NT2/D1 (cell line): ENCODE measurements around the gene EPB41L5.
A peak's percentile ranks its signal among the peaks of the same experiment; 100 is the strongest.

ENCODE experiments used
- DNase-seq: peaks from one replicate; pipeline ENCODE4 v3.0.0-alpha.2; 2011; ENCODE audit warnings: low read depth, low spot score
- H3K27me3 ChIP-seq: 2 replicates; pipeline ENCODE4 v1.6.0; 2011; ENCODE audit warnings: mild to moderate bottlenecking; ENCODE audit not compliant: insufficient read length, insufficient read depth
- H3K36me3 ChIP-seq: 2 replicates; pipeline ENCODE4 v1.6.1; 2011; ENCODE audit warnings: mild to moderate bottlenecking, low read length, mixed read lengths; ENCODE audit not compliant: insufficient read depth, insufficient read length
- H3K4me1 ChIP-seq: 2 replicates; pipeline ENCODE4 v1.5.1; 2011; ENCODE audit not compliant: insufficient read depth, insufficient read length
- H3K4me3 ChIP-seq: 2 replicates; pipeline ENCODE4 v1.5.1; 2011; ENCODE audit warnings: low read depth; ENCODE audit not compliant: insufficient read length
- H3K9ac ChIP-seq: 2 replicates; pipeline ENCODE4 v1.6.0; 2011; ENCODE audit warnings: low read depth; ENCODE audit not compliant: insufficient read length
- H3K9me3 ChIP-seq: 2 replicates; pipeline ENCODE4 v1.5.1; 2011; ENCODE audit warnings: mild to moderate bottlenecking, low read length; ENCODE audit not compliant: insufficient read depth
- SUZ12 ChIP-seq: IDR thresholded peaks from 2 replicates; pipeline ENCODE4 v1.6.1; 2011; ENCODE audit not compliant: insufficient read length, insufficient read depth; ENCODE audit errors: extremely low read depth
- YY1 ChIP-seq: IDR thresholded peaks from 2 replicates; pipeline ENCODE4 v1.6.1; 2011; ENCODE audit not compliant: insufficient read length, insufficient read depth
- ZNF274 ChIP-seq: IDR thresholded peaks from 2 replicates; pipeline ENCODE4 v1.6.1; 2011; ENCODE audit warnings: mild to moderate bottlenecking, low read depth, low read length

EPB41L5 gene

GRCh38 chr2:120210270-120210693 lies 197.4 kb downstream of the EPB41L5 start:
- no peaks in the 10 kb centered on the region for H3K27me3 ChIP-seq
- no peak for TF ChIP-seq ZNF274
- TF ChIP-seq SUZ12, result no peak
- H3K4me3 ChIP-seq, result no peak overlapping the region
- H3K9me3 ChIP-seq, result no peaks in the 10 kb centered on the region
- no peak for DNase-seq
- no peaks in the 10 kb centered on the region for H3K36me3 ChIP-seq
- H3K4me1 ChIP-seq, result peaks cover 8% of the 10 kb centered on the region
- H3K9ac ChIP-seq, result no peak overlapping the region

DNA sequence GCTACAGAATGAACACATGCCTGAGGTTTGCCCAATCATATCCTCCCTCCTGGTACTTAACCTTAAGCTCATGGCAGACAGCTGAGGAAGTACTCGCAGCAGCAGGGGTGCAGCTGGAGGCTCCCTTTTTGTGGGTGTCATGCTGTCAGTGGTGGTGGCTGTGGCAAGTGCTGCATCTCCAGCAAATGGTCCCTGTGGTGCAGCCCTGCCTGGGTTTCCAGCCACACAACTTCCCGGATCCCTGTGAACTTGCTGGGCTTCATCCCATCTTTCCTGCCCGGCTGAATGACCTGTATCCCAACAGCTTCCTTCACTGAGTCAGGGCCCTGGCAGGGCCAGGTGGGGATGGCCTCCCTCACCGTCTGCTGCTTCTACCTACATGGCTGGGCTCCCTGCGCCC lies 205.3 kb downstream of the EPB41L5 start:
- no peak overlapping the region for H3K4me3 ChIP-seq
- DNase-seq, result no peak
- no peak for TF ChIP-seq YY1
- no peak for TF ChIP-seq ZNF274
- TF ChIP-seq SUZ12, result no peak

DNA sequence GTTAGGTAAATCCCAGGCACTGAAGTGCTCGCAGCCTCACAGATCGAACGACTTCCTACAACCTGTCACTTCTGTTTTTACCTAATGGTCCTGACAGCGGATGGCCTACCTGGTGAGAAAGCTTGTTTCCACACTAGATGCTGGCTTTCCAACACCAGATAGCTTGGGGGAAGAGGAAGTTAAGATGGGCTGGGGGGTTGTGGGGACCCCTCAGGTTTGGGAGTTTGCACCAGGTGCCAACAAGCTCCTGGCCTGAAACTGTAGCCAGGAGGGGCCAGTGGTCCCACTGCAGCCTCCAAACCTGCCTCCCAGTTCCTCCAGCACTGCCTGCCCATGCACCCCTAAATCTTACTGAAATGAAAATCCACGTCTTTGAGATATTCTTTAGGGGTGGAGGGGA lies 206.4 kb downstream of the EPB41L5 start:
- Histone ChIP-seq H3K36me3 (peaks cover 37% of the 10 kb centered on the region), H3K9ac (no peak overlapping the region), H3K27me3 (peaks cover 7% of the 10 kb centered on the region), H3K4me3 (no peak overlapping the region), H3K9me3 (peaks cover 13% of the 10 kb centered on the region), H3K4me1 (peaks cover 11% of the 10 kb centered on the region)
- DNase-seq, result no peak
- no peak for TF ChIP-seq ZNF274
- TF ChIP-seq SUZ12, result no peak
- TF ChIP-seq YY1, result no peak

More for the DNA sequence above, 205.3 kb downstream of the EPB41L5 start:
- Histone ChIP-seq H3K9ac (no peak overlapping the region), H3K4me1 (peaks cover 6% of the 10 kb centered on the region), H3K36me3 (peaks cover 37% of the 10 kb centered on the region), H3K27me3 (no peaks in the 10 kb centered on the region), H3K9me3 (peaks cover 13% of the 10 kb centered on the region)

- TF ChIP-seq ZNF274 (no peak), SUZ12 (no peak), YY1 (no peak)
- Histone ChIP-seq H3K9me3 (peaks cover 13% of the 10 kb centered on the region), H3K27me3 (peaks cover 11% of the 10 kb centered on the region), H3K9ac (no peak overlapping the region), H3K36me3 (peaks cover 37% of the 10 kb centered on the region), H3K4me1 (peaks cover 13% of the 10 kb centered on the region), H3K4me3 (no peak overlapping the region)
- no peak for DNase-seq
These were observed 206.9 kb downstream of the EPB41L5 start for GRCh38 chr2:120219766-120220165.

DNA sequence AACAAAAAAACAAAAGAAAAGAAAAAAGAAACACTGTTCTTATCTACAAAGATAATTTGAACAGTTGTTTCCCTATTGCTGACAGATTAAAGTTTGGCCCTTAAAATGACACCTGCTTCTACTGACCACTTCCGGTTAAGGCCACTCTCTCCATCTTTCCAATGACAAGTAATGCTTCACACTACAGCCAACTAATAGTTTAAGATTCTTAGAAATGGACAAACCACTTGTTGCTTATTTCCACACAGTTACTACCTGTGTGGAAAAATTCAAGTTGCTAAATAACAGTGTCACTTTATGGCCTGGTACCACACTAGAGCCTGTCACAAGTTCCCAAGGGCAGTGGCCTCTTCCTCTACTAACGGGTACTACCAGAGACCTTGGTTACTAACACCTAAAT lies 207.9 kb downstream of the EPB41L5 start:
- no peak for DNase-seq
- H3K9me3 ChIP-seq, result peaks cover 13% of the 10 kb centered on the region
- H3K4me1 ChIP-seq, result peaks cover 17% of the 10 kb centered on the region
- peaks cover 19% of the 10 kb centered on the region for H3K27me3 ChIP-seq
- H3K36me3 ChIP-seq, result peaks cover 37% of the 10 kb centered on the region
- no peak for TF ChIP-seq YY1
- no peak for TF ChIP-seq ZNF274
- no peak for TF ChIP-seq SUZ12
- no peak overlapping the region for H3K4me3 ChIP-seq
- no peak overlapping the region for H3K9ac ChIP-seq

DNA sequence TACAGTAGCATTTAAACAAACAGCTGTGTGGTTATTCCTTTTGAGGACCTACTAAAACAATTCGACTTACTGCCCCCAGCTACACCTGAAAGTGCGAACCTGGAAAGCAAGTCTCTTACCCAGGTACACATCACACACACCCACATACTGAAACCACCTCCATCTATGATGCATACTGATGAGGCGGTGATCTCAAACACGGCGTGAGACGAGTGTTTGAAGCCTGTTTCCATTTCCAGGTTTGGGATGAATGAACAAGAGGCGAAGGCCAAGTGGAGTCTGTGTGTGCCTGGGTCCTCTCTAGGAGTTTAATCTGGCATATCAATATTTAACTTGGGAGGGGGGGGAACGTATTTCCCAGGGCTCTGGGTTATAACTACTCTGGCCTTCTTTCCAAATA lies 208.7 kb downstream of the EPB41L5 start:
- Histone ChIP-seq H3K27me3 (peaks cover 20% of the 10 kb centered on the region), H3K9me3 (peaks cover 13% of the 10 kb centered on the region), H3K4me1 (peaks cover 17% of the 10 kb centered on the region), H3K36me3 (peaks cover 37% of the 10 kb centered on the region), H3K9ac (no peak overlapping the region), H3K4me3 (no peak overlapping the region)
- no peak for DNase-seq
- TF ChIP-seq YY1, result no peak

DNA sequence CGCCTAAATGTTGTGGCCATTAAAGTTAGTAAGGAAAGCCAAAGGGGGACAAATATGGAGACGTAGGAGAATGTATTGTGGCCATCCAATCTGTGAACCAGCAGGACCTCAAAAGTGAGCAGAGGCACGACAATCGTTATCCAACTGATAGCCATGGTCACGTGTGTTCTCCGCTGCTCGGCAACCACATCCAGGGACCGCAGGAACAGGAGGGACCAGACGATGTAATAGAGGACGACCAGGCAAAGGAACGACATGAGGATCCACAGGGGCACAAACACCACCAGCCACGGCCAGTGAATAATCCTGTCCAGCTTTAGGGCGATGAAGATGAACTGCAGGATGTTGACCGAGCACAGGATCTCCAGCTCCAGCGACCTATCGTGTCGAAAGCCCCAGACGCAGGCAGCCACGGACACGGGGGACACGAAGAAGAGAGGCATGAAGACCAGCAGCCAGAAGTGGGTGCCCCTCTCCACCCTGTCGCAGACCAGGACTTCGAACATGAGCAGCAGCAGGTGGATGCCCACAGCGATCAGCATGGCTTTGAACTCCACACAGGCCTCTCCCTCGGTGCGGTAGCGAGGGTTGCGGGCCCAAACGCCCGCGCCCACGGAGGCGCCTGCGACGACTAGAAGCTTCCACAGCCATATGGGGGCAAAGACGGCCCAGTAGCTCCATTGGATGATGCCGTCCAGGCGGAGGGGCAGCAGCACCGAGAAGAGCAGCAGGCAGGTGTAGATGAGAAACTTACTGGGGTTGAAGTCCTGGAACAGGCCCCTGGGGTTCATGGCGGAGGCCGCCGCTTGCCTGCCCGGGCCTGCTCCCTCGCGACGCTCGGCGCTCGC lies 209.5 kb downstream of the EPB41L5 start:
- Histone ChIP-seq H3K9ac (peak overlapping the region; percentile 71), H3K36me3 (peaks cover 37% of the 10 kb centered on the region), H3K4me3 (peak overlapping the region; percentile 57), H3K27me3 (peaks cover 20% of the 10 kb centered on the region), H3K4me1 (peaks cover 17% of the 10 kb centered on the region), H3K9me3 (peaks cover 13% of the 10 kb centered on the region)
- no peak for DNase-seq
- TF ChIP-seq SUZ12 (no peak), ZNF274 (no peak), YY1 (no peak)
